IMR-90 (cell line): Measurements from ENCODE around the gene TARDBP. TPM values are rescaled to one million over a fixed set of nuclear protein-coding genes. Genes with fewer than 3 reads are reported as not detected.

Experiments
- ATAC-seq: fragments of 200-7000 bp; cut with Tn5 transposase; 2 replicates; pipeline ENCODE4 v1.9.1; 2020; ENCODE audit warnings: low read depth, mild to moderate bottlenecking, moderate library complexity
- BruUV-seq: library from RNA; stranded (reverse); fragments of 400-500 nt; replicated peaks from 2 replicates; lab custom pipeline; 2021; lab: Mats Ljungman, UMichigan
- CTCF ChIA-PET: fragments of 300-600 bp; formaldehyde crosslinking; extraction: SDS; loops from one replicate; lab custom pipeline; 2021; ENCODE audit warnings: antibody characterized with exemption; lab: Yijun Ruan, JAX
- POLR2A ChIA-PET: fragments of 300-600 bp; sonication (Branson Sonifier 250); formaldehyde crosslinking; loops from one replicate; lab custom pipeline; 2022; ENCODE audit warnings: antibody characterized with exemption; ENCODE audit not compliant: unreplicated experiment; lab: Charles Lee
- DNase-seq: peaks from one replicate; pipeline ENCODE4 v3.0.0; 2013
- H2AFZ ChIP-seq: replicated peaks from 2 replicates; pipeline ENCODE3; 2013; ENCODE audit warnings: low read length, mild to moderate bottlenecking; ENCODE audit not compliant: poor library complexity
- H2AK5ac ChIP-seq: 2 replicates; pipeline ENCODE4 v1.6.1; 2013; ENCODE audit warnings: low read depth, low read length, inconsistent platforms
- H2AK9ac ChIP-seq: replicated peaks from 2 replicates; pipeline ENCODE3; 2013; ENCODE audit warnings: mild to moderate bottlenecking, low read depth, low read length, moderate library complexity; ENCODE audit not compliant: poor library complexity
- H2BK120ac ChIP-seq: 2 replicates; pipeline ENCODE4 v1.6.1; 2013; ENCODE audit warnings: low read depth, low read length, inconsistent platforms
- H2BK15ac ChIP-seq: 3 replicates; pipeline ENCODE4 v1.6.1; 2013; ENCODE audit warnings: low read depth, low read length, inconsistent platforms
- H2BK20ac ChIP-seq: 2 replicates; pipeline ENCODE4 v1.6.1; 2013; ENCODE audit warnings: low read depth, mild to moderate bottlenecking, inconsistent platforms, low read length, moderate library complexity
- H2BK5ac ChIP-seq: 2 replicates; pipeline ENCODE4 v1.6.1; 2013; ENCODE audit warnings: mild to moderate bottlenecking, low read depth, low read length, inconsistent platforms; ENCODE audit not compliant: poor library complexity, severe bottlenecking
- H3K14ac ChIP-seq: replicated peaks from 2 replicates; pipeline ENCODE4 v1.6.1; 2013; ENCODE audit warnings: low read depth, low read length, inconsistent platforms
- H3K18ac ChIP-seq: 2 replicates; pipeline ENCODE4 v1.6.1; 2013; ENCODE audit warnings: low read depth, low read length, control low read depth
- H3K23ac ChIP-seq: 2 replicates; pipeline ENCODE4 v1.6.1; 2013; ENCODE audit warnings: low read depth, low read length, inconsistent platforms
- H3K27ac ChIP-seq: 2 replicates; pipeline ENCODE4 v1.5.1; 2013; ENCODE audit warnings: mild to moderate bottlenecking, control low read depth, low read length; ENCODE audit not compliant: insufficient read depth
- H3K27me3 ChIP-seq: 2 replicates; pipeline ENCODE4 v1.6.1; 2013; ENCODE audit warnings: low read length; ENCODE audit not compliant: control insufficient read depth, insufficient read depth
- H3K36me3 ChIP-seq: 2 replicates; pipeline ENCODE4 v1.6.1; 2013; ENCODE audit warnings: low read length, mixed read lengths; ENCODE audit not compliant: control insufficient read depth, insufficient read depth
- H3K4ac ChIP-seq: 2 replicates; pipeline ENCODE4 v1.6.1; 2013; ENCODE audit warnings: low read depth, low read length, inconsistent platforms
- H3K4me1 ChIP-seq: 2 replicates; pipeline ENCODE4 v1.6.1; 2013; ENCODE audit warnings: low read length, mixed read lengths; ENCODE audit not compliant: control insufficient read depth, insufficient read depth
- H3K4me2 ChIP-seq: 2 replicates; pipeline ENCODE4 v1.6.1; 2013; ENCODE audit warnings: low read depth, mild to moderate bottlenecking, control low read depth, low read length, moderate library complexity
- H3K4me3 ChIP-seq: 2 replicates; pipeline ENCODE4 v1.5.1; 2013; ENCODE audit warnings: low read depth, mild to moderate bottlenecking, control low read depth, low read length, moderate library complexity; ENCODE audit not compliant: insufficient read depth
- H3K56ac ChIP-seq: 2 replicates; pipeline ENCODE4 v1.6.1; 2013; ENCODE audit warnings: low read length, inconsistent platforms; ENCODE audit not compliant: insufficient read depth; ENCODE audit errors: extremely low read depth
- H3K79me1 ChIP-seq, 2 experiments: 2 replicates each; pipeline ENCODE4 v1.6.1; 2013; ENCODE audit warnings: low read length in 2 of 2, inconsistent platforms in 1 of 2, low read depth in 1 of 2
- H3K9ac ChIP-seq: 2 replicates; pipeline ENCODE4 v1.6.1; 2013; ENCODE audit warnings: low read depth, low read length, control low read depth
- H3K9me1 ChIP-seq: 2 replicates; pipeline ENCODE4 v1.6.1; 2013; ENCODE audit warnings: low read length, inconsistent platforms; ENCODE audit not compliant: insufficient read depth
- H3K9me3 ChIP-seq: 2 replicates; pipeline ENCODE4 v1.6.1; 2013; ENCODE audit warnings: low read length; ENCODE audit not compliant: control insufficient read depth, insufficient read depth
- H4K20me1 ChIP-seq: 2 replicates; pipeline ENCODE4 v1.6.1; 2013; ENCODE audit warnings: low read length, inconsistent platforms; ENCODE audit not compliant: insufficient read depth
- H4K5ac ChIP-seq: 2 replicates; pipeline ENCODE4 v1.6.1; 2013; ENCODE audit warnings: mild to moderate bottlenecking, low read depth, low read length, control low read depth
- H4K8ac ChIP-seq, 2 experiments: 2 replicates each; pipeline ENCODE4 v1.6.1; 2013; ENCODE audit warnings: low read depth in 2 of 2, low read length in 2 of 2, control low read depth in 1 of 2, inconsistent platforms in 1 of 2
- H4K91ac ChIP-seq: 2 replicates; pipeline ENCODE4 v1.6.1; 2013; ENCODE audit warnings: low read depth, low read length, inconsistent platforms; ENCODE audit not compliant: insufficient read depth
- BHLHE40 ChIP-seq: fragments of 150-350 bp; IDR thresholded peaks from 2 replicates; pipeline ENCODE4 v1.6.1; 2016; ENCODE audit warnings: mild to moderate bottlenecking, low read depth, low read length
- CTCF ChIP-seq: conservative IDR thresholded peaks from 2 replicates; pipeline ENCODE4 v1.5.1; 2012; ENCODE audit warnings: mild to moderate bottlenecking, low read depth, low read length, improper control_type of control experiment
- FOS ChIP-seq: fragments of 150-350 bp; IDR thresholded peaks from 2 replicates; pipeline ENCODE4 v1.6.1; 2016; ENCODE audit warnings: low read depth, low read length
- MAZ ChIP-seq: IDR thresholded peaks from 2 replicates; pipeline ENCODE4 v1.6.1; 2012; ENCODE audit warnings: low read depth, mild to moderate bottlenecking, low read length, improper control_type of control experiment, moderate library complexity, borderline replicate concordance
- MXI1 ChIP-seq: IDR thresholded peaks from 2 replicates; pipeline ENCODE4 v1.6.1; 2012; ENCODE audit warnings: low read depth, mild to moderate bottlenecking, low read length, moderate library complexity, borderline replicate concordance
- NFE2L2 ChIP-seq: fragments of 150-350 bp; IDR thresholded peaks from 2 replicates; pipeline ENCODE4 v1.6.1; 2016; ENCODE audit warnings: low read depth, mild to moderate bottlenecking, low read length
- RFX5 ChIP-seq: IDR thresholded peaks from 2 replicates; pipeline ENCODE4 v1.8.0; 2012; ENCODE audit warnings: low read depth, mild to moderate bottlenecking, low read length, moderate library complexity
- SMC3 ChIP-seq: fragments of 150-350 bp; IDR thresholded peaks from 2 replicates; pipeline ENCODE4 v1.6.1; 2016; ENCODE audit warnings: low read depth, mild to moderate bottlenecking, antibody characterized with exemption, low read length, moderate library complexity
- WGBS, 2 experiments: methylation state at CpG; one replicate each; pipeline versions ENCODE4 v1.1.5 to v1.1.7; 2013; ENCODE audit warnings: missing lambda C conversion rate in 2 of 2; ENCODE audit not compliant: insufficient read length in 1 of 2; ENCODE audit errors: extremely low coverage in 2 of 2; 5-methylcytosine and 5-hydroxymethylcytosine counted together
- dilution Hi-C: fragments of 300-500 bp; cut with HindIII; formaldehyde crosslinking; loops from one replicate; pipeline ENCODE4 v1.14.3; 2018; ENCODE audit warnings: low sequenced_read_pairs; ENCODE audit not compliant: unreplicated experiment
- in situ Hi-C: fragments of 300-500 bp; cut with MboI; formaldehyde crosslinking; loops from 3 replicates; pipeline ENCODE4 v1.14.3; 2019; ENCODE audit warnings: low sequenced_read_pairs, inconsistent platforms, mixed read lengths
- intact Hi-C: fragments of 100-400 bp; cut with micrococcal nuclease; formaldehyde crosslinking; loops from 2 replicates; pipeline ENCODE4 v1.10.0; 2022
- polyA plus RNA-seq, 3 experiments: library from polyadenylated mRNA; depleted of rRNA; stranded (reverse); fragments of >200 nt; gene quantifications; 2 replicates each; pipeline ENCODE4 v1.2.3, GENCODE V29; 2012; ENCODE audit warnings: low replicate concordance in 1 of 3
- total RNA-seq: library from RNA; depleted of rRNA; stranded (reverse); fragments of >200 nt; gene quantifications from 2 replicates; pipeline ENCODE4 v1.2.3, GENCODE V29; 2012
- TF ChIP-seq, protein P1 (sequence below): fragments of 150-350 bp; IDR thresholded peaks from 2 replicates; pipeline ENCODE4 v1.6.1; 2017; ENCODE audit warnings: mild to moderate bottlenecking, antibody characterized with exemption, low read length, low read depth
- TF ChIP-seq, protein P2 (sequence below): fragments of 150-350 bp; IDR thresholded peaks from 2 replicates; pipeline ENCODE4 v1.6.1; 2016; ENCODE audit warnings: low read depth, mild to moderate bottlenecking, low read length, moderate library complexity, borderline replicate concordance

TARDBP gene
- total and polyA plus RNA-seq, 2 of the 4 experiments (the other 2 are of a cell fraction), result 36.7 to 161 TPM

DNA sequence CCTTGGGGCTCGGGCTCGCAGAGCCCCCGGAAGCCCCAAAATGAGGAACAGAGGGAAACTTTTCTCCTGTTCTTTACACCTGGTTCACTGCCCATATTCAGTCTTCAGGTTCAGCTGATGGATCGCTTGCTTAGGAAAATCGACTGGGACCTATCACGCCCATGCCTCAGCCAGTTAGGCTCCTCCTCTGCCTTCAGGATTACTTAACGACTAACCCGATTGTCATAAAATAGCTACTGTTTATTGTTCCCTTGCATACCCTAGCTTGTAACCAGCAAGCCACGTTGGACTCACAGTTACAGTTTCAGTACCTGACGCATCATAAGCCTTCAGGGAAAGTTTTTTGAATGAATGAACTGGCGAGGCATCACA, 692 bp downstream of the TARDBP start:
- no peak overlapping the region for H2BK5ac ChIP-seq
- no peak overlapping the region for H2BK15ac ChIP-seq
- peak overlapping the region; percentile 93 for H3K4me2 ChIP-seq
- dilution Hi-C loops (no loop called here), in situ Hi-C loops (no loop called here), intact Hi-C loops (loop anchor here (2.0 kb wide), 2 partner anchors 498 to 506 kb away; no protein-coding TSS in a partner anchor)
- H2AK5ac ChIP-seq, result peak overlapping the region; percentile 75; the same call in 1 of the 2 replicates
- H4K91ac ChIP-seq, result no peak overlapping the region
- H3K9me3 ChIP-seq, result no peaks in the 10 kb centered on the region
- H3K4ac ChIP-seq, result peak overlapping the region; percentile 46
- H3K79me1 ChIP-seq, result peaks cover 3 to 37% of the 10 kb centered on the region in 2 experiments
- H3K36me3 ChIP-seq, result peaks cover 32% of the 10 kb centered on the region
- peak overlapping the region; percentile 90 for H3K23ac ChIP-seq
- H4K8ac ChIP-seq, result peak overlapping the region in 1 of 2 experiments; percentile 3; a peak in 1 of 4 replicates
- peak overlapping the region; percentile 45 for H3K56ac ChIP-seq
- H4K5ac ChIP-seq, result no peak overlapping the region
- H3K4me1 ChIP-seq, result peaks cover 2% of the 10 kb centered on the region; the same call in 1 of the 2 replicates
- no TSS peak for BruUV-seq
- peak overlapping the region; percentile 89 for H3K4me3 ChIP-seq
- H2BK120ac ChIP-seq, result 0 out of 2 replicates have a peak overlapping the region, but pooled peaks have one; percentile 13
- H3K18ac ChIP-seq, result no peak overlapping the region
- 0% methylated on average over 6 of the region's 11 CpGs; no CpG with 5 or more reads in 1 of the 2 experiments for WGBS, 2 experiments
- peak overlapping the region; percentile 99 for H3K9ac ChIP-seq
- H3K27me3 ChIP-seq, result no peaks in the 10 kb centered on the region
- H3K9me1 ChIP-seq, result 0 out of 2 replicates have a peak, but pooled peaks cover 3% of the 10 kb centered on the region
- peak; percentile 1 for ATAC-seq
- TF ChIP-seq NFE2L2 (no peak), RFX5 (no peak), MAZ (no peak), MXI1 (no peak; the same call in 1 of the 2 replicates), CTCF (no peak), BHLHE40 (no peak), SMC3 (no peak), FOS (no peak)
- TF ChIP-seq, protein P1, sequence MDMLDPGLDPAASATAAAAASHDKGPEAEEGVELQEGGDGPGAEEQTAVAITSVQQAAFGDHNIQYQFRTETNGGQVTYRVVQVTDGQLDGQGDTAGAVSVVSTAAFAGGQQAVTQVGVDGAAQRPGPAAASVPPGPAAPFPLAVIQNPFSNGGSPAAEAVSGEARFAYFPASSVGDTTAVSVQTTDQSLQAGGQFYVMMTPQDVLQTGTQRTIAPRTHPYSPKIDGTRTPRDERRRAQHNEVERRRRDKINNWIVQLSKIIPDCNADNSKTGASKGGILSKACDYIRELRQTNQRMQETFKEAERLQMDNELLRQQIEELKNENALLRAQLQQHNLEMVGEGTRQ, result no peak
- TF ChIP-seq, protein P2, sequence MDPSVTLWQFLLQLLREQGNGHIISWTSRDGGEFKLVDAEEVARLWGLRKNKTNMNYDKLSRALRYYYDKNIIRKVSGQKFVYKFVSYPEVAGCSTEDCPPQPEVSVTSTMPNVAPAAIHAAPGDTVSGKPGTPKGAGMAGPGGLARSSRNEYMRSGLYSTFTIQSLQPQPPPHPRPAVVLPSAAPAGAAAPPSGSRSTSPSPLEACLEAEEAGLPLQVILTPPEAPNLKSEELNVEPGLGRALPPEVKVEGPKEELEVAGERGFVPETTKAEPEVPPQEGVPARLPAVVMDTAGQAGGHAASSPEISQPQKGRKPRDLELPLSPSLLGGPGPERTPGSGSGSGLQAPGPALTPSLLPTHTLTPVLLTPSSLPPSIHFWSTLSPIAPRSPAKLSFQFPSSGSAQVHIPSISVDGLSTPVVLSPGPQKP, result no peak
- H3K14ac ChIP-seq, result peak overlapping the region; percentile 76
- H3K27ac ChIP-seq, result peak overlapping the region; percentile 33; the same call in 1 of the 2 replicates
- peaks cover 40% of the 10 kb centered on the region for H4K20me1 ChIP-seq
- POLR2A ChIA-PET, result no interaction called here
- H2BK20ac ChIP-seq, result no peak overlapping the region
- H2AFZ ChIP-seq, result peak overlapping the region; percentile 97
- H2AK9ac ChIP-seq, result peak overlapping the region; percentile 97
- peak; percentile 14 for DNase-seq
- CTCF ChIA-PET, result no interaction called here
